ENCODE measurements around the gene NELFE. TPM values are rescaled to one million over a fixed set of nuclear protein-coding genes. Genes with fewer than 3 reads are reported as not detected.

Gene NELFE
- total RNA-seq, 2 experiments from 2014 or later: 76.1 to 94.8 TPM

- intact Hi-C loops (cut with micrococcal nuclease; ENCODE audit: unreplicated experiment): loop anchor here (10.0 kb wide), 1 partner anchor 245 kb away; the partner anchor contains the start of genes ABHD16A and LY6G6F
- BruUV-seq (replicated peaks): no TSS peak
Measured at GRCh38 chr6:31949926-31950548, 8.7 kb downstream of the NELFE start.

GRCh38 chr6:31948753-31949413, 9.9 kb downstream of the NELFE start:
- BruUV-seq (replicated peaks): no TSS peak
- H3K4me3 ChIP-seq (ENCODE audit: low read depth, low read length, poor library complexity, severe bottlenecking): no peak overlapping the region
- H3K9me3 ChIP-seq (ENCODE audit: low read length): no peaks in the 10 kb centered on the region
- intact Hi-C loops (cut with micrococcal nuclease; ENCODE audit: unreplicated experiment): no loop called here
- H3K9me2 ChIP-seq (ENCODE audit: insufficient read depth, low read length): no peaks in the 10 kb centered on the region
- ChIA-PET POLR2A (no interaction called here), CTCF (ENCODE audit: unreplicated experiment) (no interaction called here)
- H3K27ac ChIP-seq (ENCODE audit: low read depth, low read length, poor library complexity, severe bottlenecking): no peak overlapping the region
- no peak overlapping the region for H3K4me2 ChIP-seq (ENCODE audit: low read length)
- no peaks in the 10 kb centered on the region for H3K4me1 ChIP-seq (ENCODE audit: insufficient read depth, low read length, poor library complexity, severe bottlenecking)
- H4K20me1 ChIP-seq (ENCODE audit: insufficient read depth, low read length): no peaks in the 10 kb centered on the region
- H3K79me2 ChIP-seq (ENCODE audit: insufficient read depth, low read depth, low read length): no peaks in the 10 kb centered on the region
- no peak for DNase-seq (ENCODE audit: low spot score)
- H3K36me3 ChIP-seq (ENCODE audit: insufficient read depth, low read length): peaks cover 32% of the 10 kb centered on the region; the same call in 1 of the 2 replicates
- H2AFZ ChIP-seq (ENCODE audit: low read length): no peak overlapping the region
- TF ChIP-seq CTCF (conservative IDR thresholded peaks at IDR 0.05; ENCODE audit: low read length): no peak
- TF ChIP-seq EZH2phosphoT487 (IDR thresholded peaks at IDR 0.05; ENCODE audit: borderline replicate concordance, low read depth, low read length): no peak

More at GRCh38 chr6:31949926-31950548, 8.7 kb downstream of the NELFE start:
- H4K20me1 ChIP-seq (ENCODE audit: insufficient read depth, low read length): no peaks in the 10 kb centered on the region
- H3K4me3 ChIP-seq (ENCODE audit: low read depth, low read length, poor library complexity, severe bottlenecking): no peak overlapping the region
- H3K4me2 ChIP-seq (ENCODE audit: low read length): no peak overlapping the region
- no peak overlapping the region for H2AFZ ChIP-seq (ENCODE audit: low read length)
- TF ChIP-seq CTCF (conservative IDR thresholded peaks at IDR 0.05; ENCODE audit: low read length) (no peak), EZH2phosphoT487 (IDR thresholded peaks at IDR 0.05; ENCODE audit: borderline replicate concordance, low read depth, low read length) (no peak)
- no peaks in the 10 kb centered on the region for H3K9me3 ChIP-seq (ENCODE audit: low read length)
- no peaks in the 10 kb centered on the region for H3K79me2 ChIP-seq (ENCODE audit: insufficient read depth, low read depth, low read length)
- peaks cover 44% of the 10 kb centered on the region; the same call in 1 of the 2 replicates for H3K36me3 ChIP-seq (ENCODE audit: insufficient read depth, low read length)
- CTCF ChIA-PET (ENCODE audit: unreplicated experiment): interaction anchor here (0.8 kb wide), 1 partner anchor 9 kb away, joined by 3 read pairs; the partner anchor contains the start of genes NELFE and SKIC2
- no peak overlapping the region for H3K27ac ChIP-seq (ENCODE audit: low read depth, low read length, poor library complexity, severe bottlenecking)
- no peaks in the 10 kb centered on the region for H3K4me1 ChIP-seq (ENCODE audit: insufficient read depth, low read length, poor library complexity, severe bottlenecking)
- POLR2A ChIA-PET: no interaction called here
- H3K9me2 ChIP-seq (ENCODE audit: insufficient read depth, low read length): no peaks in the 10 kb centered on the region
- DNase-seq (ENCODE audit: low spot score): no peak

- intact Hi-C loops (cut with micrococcal nuclease; ENCODE audit: unreplicated experiment): no loop called here
- Histone ChIP-seq H4K20me1 (ENCODE audit: insufficient read depth, low read length) (no peaks in the 10 kb centered on the region), H3K4me1 (ENCODE audit: insufficient read depth, low read length, poor library complexity, severe bottlenecking) (no peaks in the 10 kb centered on the region), H2AFZ (ENCODE audit: low read length) (no peak overlapping the region), H3K4me3 (ENCODE audit: low read depth, low read length, poor library complexity, severe bottlenecking) (no peak overlapping the region), H3K27ac (ENCODE audit: low read depth, low read length, poor library complexity, severe bottlenecking) (no peak overlapping the region), H3K4me2 (ENCODE audit: low read length) (no peak overlapping the region), H3K9me3 (ENCODE audit: low read length) (no peaks in the 10 kb centered on the region), H3K79me2 (ENCODE audit: insufficient read depth, low read depth, low read length) (no peaks in the 10 kb centered on the region), H3K36me3 (ENCODE audit: insufficient read depth, low read length) (peaks cover 27% of the 10 kb centered on the region; the same call in 1 of the 2 replicates), H3K9me2 (ENCODE audit: insufficient read depth, low read length) (no peaks in the 10 kb centered on the region)
- CTCF ChIA-PET (ENCODE audit: unreplicated experiment): no interaction called here
- no peak for DNase-seq (ENCODE audit: low spot score)
- TF ChIP-seq EZH2phosphoT487 (IDR thresholded peaks at IDR 0.05; ENCODE audit: borderline replicate concordance, low read depth, low read length) (no peak), CTCF (conservative IDR thresholded peaks at IDR 0.05; ENCODE audit: low read length) (no peak)
- BruUV-seq (replicated peaks): no TSS peak
- POLR2A ChIA-PET: no interaction called here
Measured at GRCh38 chr6:31948306-31948705, 10.5 kb downstream of the NELFE start.
